Measurements from ENCODE around the gene PCNX2.
A peak's percentile ranks its signal among the peaks of the same experiment; 100 is the strongest.

Gene PCNX2

GRCh38 chr1:233326811-233327650 is 31.5 kb upstream of the PCNX2 start:
- H3K4me3 Mint-ChIP-seq = peak overlapping the region; percentile 72

GRCh38 chr1:233326319-233326718 is 30.8 kb upstream of the PCNX2 start:
- Mint-ChIP-seq H3K4me1 (ENCODE audit: low read depth) (peaks cover 11% of the 10 kb centered on the region), H3K36me3 (ENCODE audit: low read depth) (no peaks in the 10 kb centered on the region), H3K27ac (no peak overlapping the region), H3K9me3 (no peaks in the 10 kb centered on the region), H3K4me3 (no peak overlapping the region), H3K27me3 (peaks cover 17% of the 10 kb centered on the region)
- DNase-seq = no peak

More at GRCh38 chr1:233326811-233327650, 31.5 kb upstream of the PCNX2 start:
- peak; percentile 90 for DNase-seq
- Mint-ChIP-seq H3K27me3 (peaks cover 19% of the 10 kb centered on the region), H3K9me3 (no peaks in the 10 kb centered on the region), H3K27ac (no peak overlapping the region), H3K4me1 (ENCODE audit: low read depth) (peaks cover 11% of the 10 kb centered on the region), H3K36me3 (ENCODE audit: low read depth) (no peaks in the 10 kb centered on the region)

GRCh38 chr1:233323718-233324117 is 28.2 kb upstream of the PCNX2 start:
- no peak for DNase-seq
- no peak overlapping the region for H3K4me3 Mint-ChIP-seq
- H3K4me1 Mint-ChIP-seq (ENCODE audit: low read depth) = peaks cover 6% of the 10 kb centered on the region
- H3K27me3 Mint-ChIP-seq = peaks cover 11% of the 10 kb centered on the region
- no peak overlapping the region for H3K27ac Mint-ChIP-seq
- no peaks in the 10 kb centered on the region for H3K9me3 Mint-ChIP-seq
- H3K36me3 Mint-ChIP-seq (ENCODE audit: low read depth) = no peaks in the 10 kb centered on the region

- no peaks in the 10 kb centered on the region for H3K36me3 Mint-ChIP-seq (ENCODE audit: low read depth)
- H3K4me1 Mint-ChIP-seq (ENCODE audit: low read depth) = no peaks in the 10 kb centered on the region
- no peak overlapping the region for H3K27ac Mint-ChIP-seq
- H3K4me3 Mint-ChIP-seq = no peak overlapping the region
- DNase-seq = no peak
- H3K27me3 Mint-ChIP-seq = peaks cover 17% of the 10 kb centered on the region
- H3K9me3 Mint-ChIP-seq = no peaks in the 10 kb centered on the region
Measured at GRCh38 chr1:233320023-233320422, 24.5 kb upstream of the PCNX2 start.

- Mint-ChIP-seq H3K4me3 (no peak overlapping the region), H3K4me1 (ENCODE audit: low read depth) (no peaks in the 10 kb centered on the region), H3K27me3 (peaks cover 17% of the 10 kb centered on the region), H3K36me3 (ENCODE audit: low read depth) (no peaks in the 10 kb centered on the region), H3K27ac (no peak overlapping the region), H3K9me3 (no peaks in the 10 kb centered on the region)
- no peak for DNase-seq
Measured at GRCh38 chr1:233319272-233319671, 23.7 kb upstream of the PCNX2 start.

- H3K4me3 Mint-ChIP-seq = no peak overlapping the region
- no peaks in the 10 kb centered on the region for H3K4me1 Mint-ChIP-seq (ENCODE audit: low read depth)
- H3K9me3 Mint-ChIP-seq = no peaks in the 10 kb centered on the region
- no peaks in the 10 kb centered on the region for H3K36me3 Mint-ChIP-seq (ENCODE audit: low read depth)
- peaks cover 17% of the 10 kb centered on the region for H3K27me3 Mint-ChIP-seq
- DNase-seq = no peak
- H3K27ac Mint-ChIP-seq = no peak overlapping the region
Measured at GRCh38 chr1:233316473-233316872, 20.9 kb upstream of the PCNX2 start.

GRCh38 chr1:233315718-233316301 is 20.3 kb upstream of the PCNX2 start:
- no peak overlapping the region for H3K27ac Mint-ChIP-seq
- H3K4me1 Mint-ChIP-seq (ENCODE audit: low read depth) = no peaks in the 10 kb centered on the region
- no peak overlapping the region for H3K4me3 Mint-ChIP-seq
- H3K9me3 Mint-ChIP-seq = no peaks in the 10 kb centered on the region
- H3K36me3 Mint-ChIP-seq (ENCODE audit: low read depth) = no peaks in the 10 kb centered on the region
- DNase-seq = no peak
- peaks cover 17% of the 10 kb centered on the region for H3K27me3 Mint-ChIP-seq

GRCh38 chr1:233313434-233314155 is 18.1 kb upstream of the PCNX2 start:
- Mint-ChIP-seq H3K27me3 (peaks cover 8% of the 10 kb centered on the region), H3K27ac (no peak overlapping the region), H3K4me3 (no peak overlapping the region), H3K9me3 (no peaks in the 10 kb centered on the region), H3K4me1 (ENCODE audit: low read depth) (no peaks in the 10 kb centered on the region), H3K36me3 (ENCODE audit: low read depth) (no peaks in the 10 kb centered on the region)
- DNase-seq = no peak

GRCh38 chr1:233304489-233305102 is 9.1 kb upstream of the PCNX2 start:
- no peaks in the 10 kb centered on the region for H3K4me1 Mint-ChIP-seq (ENCODE audit: low read depth)
- H3K4me3 Mint-ChIP-seq = no peak overlapping the region
- H3K27me3 Mint-ChIP-seq = peaks cover 18% of the 10 kb centered on the region
- H3K27ac Mint-ChIP-seq = no peak overlapping the region
- DNase-seq = no peak
- H3K36me3 Mint-ChIP-seq (ENCODE audit: low read depth) = no peaks in the 10 kb centered on the region
- H3K9me3 Mint-ChIP-seq = no peaks in the 10 kb centered on the region

- Mint-ChIP-seq H3K9me3 (no peaks in the 10 kb centered on the region), H3K27ac (no peak overlapping the region), H3K27me3 (peaks cover 4% of the 10 kb centered on the region), H3K4me3 (no peak overlapping the region), H3K4me1 (ENCODE audit: low read depth) (peaks cover 6% of the 10 kb centered on the region), H3K36me3 (ENCODE audit: low read depth) (no peaks in the 10 kb centered on the region)
- no peak for DNase-seq
Measured at GRCh38 chr1:233300326-233300725, 4.8 kb upstream of the PCNX2 start.

GRCh38 chr1:233299450-233299849 is 3.9 kb upstream of the PCNX2 start:
- Mint-ChIP-seq H3K4me1 (ENCODE audit: low read depth) (peaks cover 13% of the 10 kb centered on the region), H3K9me3 (no peaks in the 10 kb centered on the region), H3K27ac (no peak overlapping the region), H3K36me3 (ENCODE audit: low read depth) (peaks cover 5% of the 10 kb centered on the region), H3K4me3 (no peak overlapping the region), H3K27me3 (peaks cover 3% of the 10 kb centered on the region)
- no peak for DNase-seq

- H3K4me3 Mint-ChIP-seq = peak overlapping the region; percentile 94
- H3K27me3 Mint-ChIP-seq = no peaks in the 10 kb centered on the region
- no peaks in the 10 kb centered on the region for H3K9me3 Mint-ChIP-seq
- peak overlapping the region; percentile 87 for H3K27ac Mint-ChIP-seq
- H3K4me1 Mint-ChIP-seq (ENCODE audit: low read depth) = peaks cover 40% of the 10 kb centered on the region
- peaks cover 21% of the 10 kb centered on the region for H3K36me3 Mint-ChIP-seq (ENCODE audit: low read depth)
- no peak for DNase-seq
Measured at GRCh38 chr1:233295975-233296322, 424 bp upstream of the PCNX2 start.

- no peak for DNase-seq
- peaks cover 26% of the 10 kb centered on the region for H3K36me3 Mint-ChIP-seq (ENCODE audit: low read depth)
- H3K27me3 Mint-ChIP-seq = no peaks in the 10 kb centered on the region
- H3K4me3 Mint-ChIP-seq = peak overlapping the region; percentile 94
- no peaks in the 10 kb centered on the region for H3K9me3 Mint-ChIP-seq
- peak overlapping the region; percentile 95 for H3K27ac Mint-ChIP-seq
- H3K4me1 Mint-ChIP-seq (ENCODE audit: low read depth) = peaks cover 42% of the 10 kb centered on the region
Measured at GRCh38 chr1:233294913-233295236, 650 bp downstream of the PCNX2 start.

GRCh38 chr1:233293556-233294446 is 1.7 kb downstream of the PCNX2 start:
- Mint-ChIP-seq H3K27me3 (no peaks in the 10 kb centered on the region), H3K36me3 (ENCODE audit: low read depth) (peaks cover 37% of the 10 kb centered on the region), H3K27ac (peak overlapping the region; percentile 58), H3K4me3 (peak overlapping the region; percentile 94), H3K4me1 (ENCODE audit: low read depth) (peaks cover 42% of the 10 kb centered on the region), H3K9me3 (no peaks in the 10 kb centered on the region)
- DNase-seq = no peak

Data from activated T-cell treated with anti-CD3 and anti-CD28 coated beads, Interleukin-2, amount 50 U/mL, for 24 hours (primary cell).